Effector memory CD8-positive, alpha-beta T cell (primary cell): ENCODE data around the gene TRPV2.
A peak's percentile ranks its signal among the peaks of the same experiment; 100 is the strongest.

Experiments used
- ATAC-seq: fragments of 150-1000 bp; cut with Tn5 transposase; replicated peaks from 2 replicates; pipeline ENCODE4 v1.10.0; 2021; ENCODE audit warnings: mild to moderate bottlenecking, moderate library complexity
- DNase-seq, 3 experiments: peaks; one replicate each; pipeline ENCODE4 v3.0.0; 2021
- H3K27ac Mint-ChIP-seq, 2 donors: one replicate each; pipeline ENCODE4 v1.8.0; 2022; ENCODE audit warnings: mild to moderate bottlenecking in 2 of 2, mixed read lengths in 2 of 2, moderate library complexity in 2 of 2
- H3K27me3 Mint-ChIP-seq, 2 donors: one replicate each; pipeline ENCODE4 v1.8.0; 2022; ENCODE audit warnings: mixed read lengths in 2 of 2
- H3K36me3 Mint-ChIP-seq: one replicate; pipeline ENCODE4 v1.8.0; 2022; ENCODE audit warnings: mild to moderate bottlenecking, moderate library complexity, mixed read lengths; ENCODE audit not compliant: insufficient read depth
- H3K4me1 Mint-ChIP-seq, 2 donors: one replicate each; pipeline ENCODE4 v1.8.0; 2022; ENCODE audit warnings: low read depth in 2 of 2, mixed read lengths in 2 of 2
- H3K4me3 Mint-ChIP-seq, 2 donors: one replicate each; pipeline ENCODE4 v1.8.0; 2022; ENCODE audit warnings: mild to moderate bottlenecking in 2 of 2, mixed read lengths in 2 of 2, moderate library complexity in 2 of 2
- H3K9me3 Mint-ChIP-seq, 2 donors: one replicate each; pipeline ENCODE4 v1.8.0; 2022; ENCODE audit warnings: mixed read lengths in 2 of 2

TRPV2 gene

DNA sequence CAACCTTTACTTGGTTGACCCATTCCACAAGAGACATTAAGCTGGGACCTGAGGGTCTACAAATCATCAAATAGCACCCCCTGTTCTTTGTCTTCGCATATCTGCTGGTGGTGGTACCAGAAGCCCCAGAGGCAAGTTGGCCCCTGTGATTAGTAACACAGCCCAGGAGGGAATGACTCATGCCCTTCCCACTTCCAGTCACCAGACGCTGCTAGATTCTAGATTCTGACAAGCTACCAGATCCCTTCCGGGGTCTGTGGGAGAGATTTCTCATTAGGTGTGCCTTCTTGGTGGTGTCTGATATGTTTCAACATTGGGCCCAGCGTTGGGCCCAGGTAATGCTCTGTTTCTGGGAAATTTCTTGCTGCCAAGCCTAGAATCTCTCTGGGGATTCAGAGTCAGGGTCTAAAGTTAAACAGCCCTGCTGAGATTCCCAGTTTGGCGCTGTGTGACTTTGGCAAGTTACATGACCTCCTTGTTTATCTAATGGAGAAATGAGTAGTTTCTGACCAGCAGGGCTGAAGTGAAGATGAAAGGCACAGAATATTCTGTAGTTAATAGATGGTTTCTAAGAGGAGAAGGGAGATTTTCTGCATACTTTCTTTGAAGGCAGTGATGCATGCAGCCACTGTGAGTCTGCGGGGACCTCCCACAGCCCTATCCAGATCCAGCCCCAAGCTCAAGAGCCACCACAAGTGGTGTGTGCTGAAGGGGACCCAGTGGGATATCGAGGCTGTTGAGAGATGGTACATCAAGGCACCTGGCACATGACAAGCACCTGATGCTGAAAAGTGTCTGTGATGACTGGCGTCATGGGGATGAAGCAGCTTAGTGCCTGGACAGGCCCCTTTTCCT lies 3.9 kb downstream of the TRPV2 start:
- ATAC-seq (peak; percentile 13), DNase-seq (no peak)
- Mint-ChIP-seq H3K9me3 (no peaks in the 10 kb centered on the region), H3K4me1 (peaks cover 44 to 47% of the 10 kb centered on the region in 2 donors), H3K27me3 (no peaks in the 10 kb centered on the region), H3K36me3 (peaks cover 78% of the 10 kb centered on the region), H3K27ac (peak overlapping the region; percentile 88 to 98), H3K4me3 (peak overlapping the region; percentile 94 to 97)

DNA sequence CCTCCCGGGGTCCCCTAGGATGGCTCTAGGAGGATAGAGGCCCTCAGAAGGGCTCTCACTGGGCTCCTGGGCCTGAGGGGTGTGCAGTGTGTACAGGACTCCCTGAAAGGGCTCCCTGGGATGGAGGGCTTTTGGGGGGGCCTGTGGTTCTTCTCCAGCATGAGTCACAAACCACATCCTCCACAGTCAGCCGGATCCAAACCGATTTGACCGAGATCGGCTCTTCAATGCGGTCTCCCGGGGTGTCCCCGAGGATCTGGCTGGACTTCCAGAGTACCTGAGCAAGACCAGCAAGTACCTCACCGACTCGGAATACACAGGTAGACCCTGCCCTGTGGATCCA lies 4.5 kb downstream of the TRPV2 start:
- Mint-ChIP-seq H3K36me3 (peaks cover 84% of the 10 kb centered on the region), H3K27ac (peak overlapping the region; percentile 88 to 98), H3K4me3 (peak overlapping the region; percentile 94 to 97), H3K27me3 (no peaks in the 10 kb centered on the region), H3K9me3 (no peaks in the 10 kb centered on the region), H3K4me1 (peaks cover 38 to 43% of the 10 kb centered on the region in 2 donors)
- DNase-seq: peak; percentile 27 to 32 (median 29)
- peak; percentile 18 for ATAC-seq

DNA sequence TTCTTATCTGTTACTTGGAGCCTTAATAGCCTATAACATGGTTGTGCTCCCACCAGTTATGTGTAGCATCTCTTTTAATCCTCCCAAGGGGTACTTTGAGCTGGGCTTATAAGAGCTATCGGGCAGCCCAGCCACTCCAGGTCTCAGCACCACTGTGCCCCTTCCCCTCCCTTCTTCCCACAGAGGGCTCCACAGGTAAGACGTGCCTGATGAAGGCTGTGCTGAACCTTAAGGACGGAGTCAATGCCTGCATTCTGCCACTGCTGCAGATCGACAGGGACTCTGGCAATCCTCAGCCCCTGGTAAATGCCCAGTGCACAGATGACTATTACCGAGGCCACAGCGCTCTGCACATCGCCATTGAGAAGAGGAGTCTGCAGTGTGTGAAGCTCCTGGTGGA lies 7.0 kb downstream of the TRPV2 start:
- no peak for ATAC-seq
- H3K36me3 Mint-ChIP-seq: peaks cover 89% of the 10 kb centered on the region
- H3K4me1 Mint-ChIP-seq: peaks cover 23 to 32% of the 10 kb centered on the region in 2 donors
- DNase-seq: no peak
- peak overlapping the region in 1 of 2 donors; percentile 35 for H3K27ac Mint-ChIP-seq
- H3K27me3 Mint-ChIP-seq: no peaks in the 10 kb centered on the region
- no peaks in the 10 kb centered on the region for H3K9me3 Mint-ChIP-seq
- no peak overlapping the region for H3K4me3 Mint-ChIP-seq

DNA sequence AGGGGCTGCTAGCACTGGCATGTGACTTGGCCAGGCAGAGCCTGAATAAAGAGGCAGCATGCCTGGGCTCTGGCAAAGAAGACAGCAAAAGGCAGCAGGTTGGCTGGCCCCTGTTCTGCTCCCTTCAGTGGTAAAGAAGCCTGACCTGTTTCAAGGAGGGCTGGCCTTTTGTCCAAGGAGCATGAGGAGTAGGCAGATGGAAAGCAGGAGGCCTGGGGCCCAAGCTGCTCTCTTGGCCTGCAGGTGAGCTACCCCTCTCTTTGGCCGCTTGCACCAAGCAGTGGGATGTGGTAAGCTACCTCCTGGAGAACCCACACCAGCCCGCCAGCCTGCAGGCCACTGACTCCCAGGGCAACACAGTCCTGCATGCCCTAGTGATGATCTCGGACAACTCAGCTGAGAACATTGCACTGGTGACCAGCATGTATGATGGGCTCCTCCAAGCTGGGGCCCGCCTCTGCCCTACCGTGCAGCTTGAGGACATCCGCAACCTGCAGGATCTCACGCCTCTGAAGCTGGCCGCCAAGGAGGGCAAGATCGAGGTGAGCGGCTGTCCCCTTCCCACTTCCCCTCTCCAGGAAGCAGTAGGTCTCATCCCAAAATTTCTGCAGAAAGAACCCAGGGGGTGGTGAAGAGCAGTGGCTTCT lies 8.0 kb downstream of the TRPV2 start:
- H3K27ac Mint-ChIP-seq: no peak overlapping the region
- DNase-seq: no peak
- no peak for ATAC-seq
- peaks cover 23 to 28% of the 10 kb centered on the region in 2 donors for H3K4me1 Mint-ChIP-seq
- no peak overlapping the region for H3K4me3 Mint-ChIP-seq
- H3K9me3 Mint-ChIP-seq: no peaks in the 10 kb centered on the region
- H3K36me3 Mint-ChIP-seq: peaks cover 83% of the 10 kb centered on the region
- no peaks in the 10 kb centered on the region for H3K27me3 Mint-ChIP-seq

DNA sequence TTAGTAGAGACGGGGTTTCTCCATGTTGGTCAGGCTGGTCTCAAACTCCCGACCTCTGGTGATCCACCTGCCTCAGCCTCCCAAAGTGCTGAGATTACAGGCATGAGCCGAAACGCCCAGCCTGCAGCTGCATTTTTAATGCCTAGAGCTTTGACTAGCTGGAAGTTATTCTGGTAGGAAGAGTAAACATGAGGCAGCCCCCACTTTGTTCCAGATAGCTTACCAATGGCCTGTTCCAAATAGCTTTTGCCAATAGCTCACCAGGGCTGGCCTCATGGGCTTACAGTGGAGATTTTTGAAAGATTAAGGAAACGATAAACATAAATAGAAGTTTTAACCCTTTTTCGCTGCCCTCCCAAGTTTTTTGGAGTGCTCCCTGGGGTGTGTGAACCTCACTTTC lies 9.8 kb downstream of the TRPV2 start:
- Mint-ChIP-seq H3K9me3 (no peaks in the 10 kb centered on the region), H3K36me3 (peaks cover 74% of the 10 kb centered on the region), H3K4me1 (peaks cover 6 to 11% of the 10 kb centered on the region in 2 donors), H3K27me3 (no peaks in the 10 kb centered on the region), H3K4me3 (no peak overlapping the region), H3K27ac (peak overlapping the region in 1 of 2 donors; percentile 38)
- DNase-seq: no peak
- ATAC-seq: no peak

DNA sequence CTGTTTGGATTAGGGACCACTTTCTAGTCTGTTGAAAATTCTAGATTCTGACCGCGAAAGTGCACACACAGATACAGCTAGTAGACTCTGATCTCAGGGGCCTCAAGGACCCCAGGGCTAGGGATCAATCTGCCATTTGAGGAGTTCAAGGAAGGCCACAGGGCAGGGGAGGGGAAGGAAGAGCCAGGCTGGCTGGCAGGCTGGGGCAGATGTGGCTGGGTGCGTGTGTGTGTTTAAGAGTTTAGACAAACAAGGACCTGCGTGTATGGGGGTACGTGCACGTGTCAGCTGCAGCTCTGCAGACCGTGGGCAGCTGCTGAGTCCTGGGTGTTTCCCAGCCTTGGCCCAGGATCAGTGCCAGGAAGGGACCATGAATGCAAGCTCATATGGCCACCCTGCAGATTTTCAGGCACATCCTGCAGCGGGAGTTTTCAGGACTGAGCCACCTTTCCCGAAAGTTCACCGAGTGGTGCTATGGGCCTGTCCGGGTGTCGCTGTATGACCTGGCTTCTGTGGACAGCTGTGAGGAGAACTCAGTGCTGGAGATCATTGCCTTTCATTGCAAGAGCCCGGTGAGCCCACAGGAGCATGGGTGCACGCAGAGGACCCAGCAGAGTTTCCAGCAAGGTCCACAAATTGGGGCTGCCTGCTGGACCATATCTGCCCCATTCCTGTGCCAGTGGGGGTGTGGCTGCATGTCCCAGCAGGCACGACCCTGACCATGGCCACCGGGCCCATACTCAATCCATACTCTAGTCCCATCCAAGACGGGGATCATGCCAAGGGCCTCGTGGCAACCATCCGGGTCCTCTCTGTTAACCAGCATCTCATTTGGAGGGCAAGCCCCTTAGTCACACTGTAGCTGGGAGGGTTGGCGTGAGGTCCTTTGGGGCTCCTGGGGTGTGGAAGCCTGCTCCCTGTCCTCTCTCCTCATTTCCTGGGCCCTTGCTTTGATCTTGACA lies 10.6 kb downstream of the TRPV2 start:
- ATAC-seq (no peak), DNase-seq (no peak)
- Mint-ChIP-seq H3K27me3 (no peaks in the 10 kb centered on the region), H3K27ac (peak overlapping the region in 1 of 2 donors; percentile 38), H3K9me3 (no peaks in the 10 kb centered on the region), H3K4me1 (peaks cover 4 to 7% of the 10 kb centered on the region in 2 donors), H3K36me3 (peaks cover 75% of the 10 kb centered on the region), H3K4me3 (no peak overlapping the region)

DNA sequence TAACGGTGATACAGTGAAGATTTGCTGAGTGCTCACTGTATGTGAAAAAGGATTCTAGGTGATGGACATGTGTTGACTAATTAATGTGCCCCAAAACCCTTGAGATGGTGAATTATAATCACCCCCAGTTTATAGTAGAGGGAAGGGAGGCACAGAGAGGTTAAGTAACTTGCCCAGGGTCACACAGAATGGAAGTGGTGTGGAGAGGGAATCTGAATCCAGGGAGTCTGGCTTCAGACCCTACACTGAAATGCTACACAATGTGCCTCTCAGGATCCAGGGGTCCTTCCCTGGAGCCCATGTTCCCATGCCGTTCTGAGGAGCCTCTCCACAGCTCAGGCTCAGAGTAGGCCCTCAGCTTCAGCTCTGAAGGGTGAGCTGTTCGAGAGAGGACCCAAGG lies 11.6 kb downstream of the TRPV2 start:
- DNase-seq (no peak), ATAC-seq (no peak)
- H3K9me3 Mint-ChIP-seq: no peaks in the 10 kb centered on the region
- peaks cover 3 to 6% of the 10 kb centered on the region in 2 donors for H3K4me1 Mint-ChIP-seq
- H3K36me3 Mint-ChIP-seq: peaks cover 65% of the 10 kb centered on the region
- no peak overlapping the region for H3K4me3 Mint-ChIP-seq
- no peak overlapping the region for H3K27ac Mint-ChIP-seq
- H3K27me3 Mint-ChIP-seq: no peaks in the 10 kb centered on the region

DNA sequence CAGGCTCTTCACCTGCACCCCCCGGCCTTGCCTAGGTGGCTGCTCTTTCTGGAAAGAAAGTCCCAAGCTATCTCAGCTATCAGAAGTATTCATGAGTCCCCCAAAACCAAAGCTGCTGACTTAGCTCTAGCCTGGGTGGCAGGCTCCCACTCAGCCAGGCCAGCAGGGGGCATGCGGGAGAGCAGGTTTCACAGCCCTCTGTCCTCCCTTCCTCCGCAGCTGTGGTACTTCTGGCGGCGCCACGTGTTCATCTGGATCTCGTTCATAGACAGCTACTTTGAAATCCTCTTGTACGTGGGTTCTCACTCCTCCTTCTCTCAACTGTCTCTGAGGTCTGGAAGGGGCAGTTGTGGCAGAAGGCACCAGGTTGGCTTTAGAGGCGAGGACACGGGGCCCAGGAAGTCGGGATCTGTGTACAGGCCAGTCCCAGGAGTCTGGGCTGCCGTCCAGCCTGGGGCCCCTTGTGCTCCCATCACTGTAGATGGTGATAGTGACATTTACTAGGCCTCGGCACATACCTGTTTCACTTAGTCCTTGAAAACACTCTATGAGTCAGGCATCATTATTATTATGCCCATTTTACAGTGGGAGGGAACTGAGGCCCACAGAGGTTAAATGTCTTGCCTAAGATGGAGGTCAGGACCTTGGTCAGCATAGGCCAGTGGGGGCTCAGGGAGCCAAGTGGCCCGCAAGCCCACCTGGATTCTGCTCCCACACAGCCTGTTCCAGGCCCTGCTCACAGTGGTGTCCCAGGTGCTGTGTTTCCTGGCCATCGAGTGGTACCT lies 12.9 kb downstream of the TRPV2 start:
- no peak for ATAC-seq
- peak overlapping the region in 1 of 2 donors; percentile 17 for H3K27ac Mint-ChIP-seq
- H3K27me3 Mint-ChIP-seq: no peaks in the 10 kb centered on the region
- peaks cover 65% of the 10 kb centered on the region for H3K36me3 Mint-ChIP-seq
- H3K4me3 Mint-ChIP-seq: no peak overlapping the region
- H3K4me1 Mint-ChIP-seq: peaks cover 0 to 3% of the 10 kb centered on the region in 2 donors
- H3K9me3 Mint-ChIP-seq: no peaks in the 10 kb centered on the region
- DNase-seq: peak in 1 of 3 experiments; percentile 20

DNA sequence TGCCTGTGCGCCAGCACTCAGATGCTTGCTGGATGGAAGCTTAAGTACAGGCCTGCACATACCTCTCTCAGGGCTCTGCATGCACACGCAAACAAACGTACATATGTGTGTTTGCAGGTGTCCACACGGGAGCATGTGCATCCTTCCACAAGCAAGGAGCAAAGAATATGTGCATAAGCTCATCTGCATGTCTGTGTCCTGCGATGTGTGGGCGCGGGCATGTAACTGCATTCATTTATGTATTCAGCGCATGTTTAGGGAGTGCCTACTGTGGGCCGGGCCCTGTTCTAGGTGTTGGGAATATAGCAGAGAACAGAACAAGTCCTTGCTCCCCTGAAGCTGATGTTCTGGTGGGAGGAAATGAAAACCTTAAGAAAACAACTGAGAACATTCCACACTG lies 13.7 kb downstream of the TRPV2 start:
- peaks cover 0 to 3% of the 10 kb centered on the region in 2 donors for H3K4me1 Mint-ChIP-seq
- no peaks in the 10 kb centered on the region for H3K27me3 Mint-ChIP-seq
- ATAC-seq (no peak), DNase-seq (no peak)
- peak overlapping the region in 1 of 2 donors; percentile 77 for H3K27ac Mint-ChIP-seq
- no peak overlapping the region for H3K4me3 Mint-ChIP-seq
- H3K9me3 Mint-ChIP-seq: no peaks in the 10 kb centered on the region
- peaks cover 62% of the 10 kb centered on the region for H3K36me3 Mint-ChIP-seq

DNA sequence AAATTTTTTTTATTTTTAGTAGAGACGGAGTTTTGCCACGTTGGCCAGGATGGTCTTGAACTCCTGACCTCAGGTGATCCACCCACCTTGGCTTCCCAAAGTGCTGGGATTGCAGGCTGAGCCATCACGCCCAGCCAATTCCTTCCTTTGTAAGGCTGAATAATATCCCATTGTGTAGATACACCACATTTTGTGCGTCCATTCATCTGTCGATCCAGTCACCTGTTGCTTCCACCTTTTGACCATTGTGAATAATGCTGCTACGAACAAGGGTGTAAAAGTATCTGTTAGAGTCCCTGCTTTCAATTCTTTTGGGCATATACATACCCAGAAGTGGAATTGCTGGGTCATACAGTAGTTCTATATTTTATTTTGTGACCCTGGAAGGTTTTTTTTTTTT lies 15.3 kb downstream of the TRPV2 start:
- Mint-ChIP-seq H3K9me3 (no peaks in the 10 kb centered on the region), H3K36me3 (peaks cover 53% of the 10 kb centered on the region), H3K27me3 (no peaks in the 10 kb centered on the region), H3K4me3 (no peak overlapping the region), H3K27ac (peak overlapping the region in 1 of 2 donors; percentile 77), H3K4me1 (peaks cover 8% of the 10 kb centered on the region in 2 donors)
- ATAC-seq (no peak), DNase-seq (no peak)

DNA sequence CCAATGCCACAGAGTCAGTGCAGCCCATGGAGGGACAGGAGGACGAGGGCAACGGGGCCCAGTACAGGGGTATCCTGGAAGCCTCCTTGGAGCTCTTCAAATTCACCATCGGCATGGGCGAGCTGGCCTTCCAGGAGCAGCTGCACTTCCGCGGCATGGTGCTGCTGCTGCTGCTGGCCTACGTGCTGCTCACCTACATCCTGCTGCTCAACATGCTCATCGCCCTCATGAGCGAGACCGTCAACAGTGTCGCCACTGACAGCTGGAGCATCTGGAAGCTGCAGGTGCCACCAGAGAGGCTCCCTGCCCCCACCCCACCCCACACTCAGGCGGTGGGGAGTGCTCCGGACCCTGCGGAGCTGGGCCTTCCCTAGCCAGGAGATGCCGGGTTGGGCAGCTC lies 16.6 kb downstream of the TRPV2 start:
- peak overlapping the region in 1 of 2 donors; percentile 31 for H3K27ac Mint-ChIP-seq

DNA sequence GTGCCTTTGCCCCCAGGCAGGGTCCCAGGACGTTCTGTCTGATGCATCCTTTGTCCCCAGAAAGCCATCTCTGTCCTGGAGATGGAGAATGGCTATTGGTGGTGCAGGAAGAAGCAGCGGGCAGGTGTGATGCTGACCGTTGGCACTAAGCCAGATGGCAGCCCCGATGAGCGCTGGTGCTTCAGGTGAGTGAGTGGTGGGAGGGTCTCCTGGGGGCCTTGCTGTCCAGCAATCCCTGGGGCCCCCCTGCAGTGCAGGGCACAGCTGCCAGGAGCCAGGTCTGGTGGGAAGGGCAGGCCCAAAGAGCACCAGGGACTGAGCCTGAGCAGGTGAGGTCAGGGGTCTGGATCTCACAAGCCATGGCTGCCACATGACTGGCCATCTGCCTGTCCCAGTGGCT lies 18.1 kb downstream of the TRPV2 start:
- no peak for DNase-seq

More for the DNA sequence above, 16.6 kb downstream of the TRPV2 start:
- Mint-ChIP-seq H3K4me3 (no peak overlapping the region), H3K9me3 (no peaks in the 10 kb centered on the region), H3K4me1 (peaks cover 12 to 15% of the 10 kb centered on the region in 2 donors), H3K36me3 (peaks cover 44% of the 10 kb centered on the region), H3K27me3 (no peaks in the 10 kb centered on the region)
- DNase-seq (no peak), ATAC-seq (no peak)

More for the DNA sequence above, 18.1 kb downstream of the TRPV2 start:
- Mint-ChIP-seq H3K27me3 (no peaks in the 10 kb centered on the region), H3K4me1 (peaks cover 20 to 27% of the 10 kb centered on the region in 2 donors), H3K4me3 (no peak overlapping the region), H3K9me3 (no peaks in the 10 kb centered on the region), H3K27ac (peak overlapping the region in 1 of 2 donors; percentile 71), H3K36me3 (peaks cover 52% of the 10 kb centered on the region)
- ATAC-seq: no peak
